ENCODE data around the gene FUT7. TPM values are rescaled to one million over a fixed set of nuclear protein-coding genes. Genes with fewer than 3 reads are reported as not detected.

Gene FUT7
- total and polyA plus RNA-seq, 9 of the 15 experiments (the other 6 are each of a cell fraction or from before 2014, with no cell fraction given): not detected

- TF ChIP-seq CHD7 (IDR thresholded peaks at IDR 0.05; ENCODE audit: low read depth, low read length): no peak
These were observed 17.7 kb downstream of the FUT7 start (continued) for GRCh38 chr9:137014166-137014565.
